ENCODE measurements around the gene RPS13. TPM values are rescaled to one million over a fixed set of nuclear protein-coding genes. Genes with fewer than 3 reads are reported as not detected.
A peak's percentile ranks its signal among the peaks of the same experiment; 100 is the strongest.
"Not testable (repeated sequence)": the region's sequence is repeated elsewhere in the genome, so short reads cannot be mapped to it uniquely, and the experiment has no call there.

Gene RPS13
- total RNA-seq, 1 donor from 2014 or later, result 2,326 TPM

GRCh38 chr11:17098658-17099057 lies 21.2 kb upstream of the RPS13 start:
- TF ChIP-seq CTCF (conservative IDR thresholded peaks at IDR 0.05; ENCODE audit: low read depth, low read length), result no peak
- no peak for DNase-seq (ENCODE audit: low read depth)
- no peak overlapping the region for H3K4me3 ChIP-seq (ENCODE audit: low read depth, low read length)

- no peak for TF ChIP-seq CTCF (conservative IDR thresholded peaks at IDR 0.05; ENCODE audit: low read depth, low read length)
- no peak overlapping the region for H3K4me3 ChIP-seq (ENCODE audit: low read depth, low read length)
- no peak for DNase-seq (ENCODE audit: low read depth)
Observed at GRCh38 chr11:17098038-17098437, 20.6 kb upstream of the RPS13 start.

GRCh38 chr11:17085976-17086375 lies 8.5 kb upstream of the RPS13 start:
- not testable (repeated sequence) for DNase-seq (ENCODE audit: low read depth); H3K4me3 ChIP-seq (ENCODE audit: low read depth, low read length)

- H3K4me3 ChIP-seq (ENCODE audit: low read depth, low read length), result peak overlapping the region; percentile 100
- TF ChIP-seq CTCF (conservative IDR thresholded peaks at IDR 0.05; ENCODE audit: low read depth, low read length), result no peak
- DNase-seq (ENCODE audit: low read depth), result no peak
Observed at GRCh38 chr11:17077240-17077519, 287 bp downstream of the RPS13 start.

- TF ChIP-seq CTCF (conservative IDR thresholded peaks at IDR 0.05; ENCODE audit: low read depth, low read length), result no peak
- H3K4me3 ChIP-seq (ENCODE audit: low read depth, low read length), result peak overlapping the region; percentile 100
- no peak for DNase-seq (ENCODE audit: low read depth)
Observed at GRCh38 chr11:17076517-17077239, 789 bp downstream of the RPS13 start.

- TF ChIP-seq CTCF (conservative IDR thresholded peaks at IDR 0.05; ENCODE audit: low read depth, low read length), result no peak
- H3K4me3 ChIP-seq (ENCODE audit: low read depth, low read length), result peak overlapping the region; percentile 9
Observed at GRCh38 chr11:17075506-17075905, 2.0 kb downstream of the RPS13 start.

GRCh38 chr11:17073370-17074027 lies 4.0 kb downstream of the RPS13 start:
- H3K4me3 ChIP-seq (ENCODE audit: low read depth, low read length), result no peak overlapping the region
- DNase-seq (ENCODE audit: low read depth), result no peak
- TF ChIP-seq CTCF (conservative IDR thresholded peaks at IDR 0.05; ENCODE audit: low read depth, low read length), result no peak

More at GRCh38 chr11:17075506-17075905, 2.0 kb downstream of the RPS13 start:
- DNase-seq (ENCODE audit: low read depth), result no peak

Data from epithelial cell of proximal tubule (primary cell).